PC-9 (cell line): Measurements from ENCODE around the gene GRIP2.

Source experiments
- EZH2 ChIP-seq: fragments of 200-600 bp; sonication (generic); IDR thresholded peaks from 2 replicates; pipeline ENCODE4 v1.8.0; 2017; ENCODE audit warnings: antibody characterized with exemption, low read depth
- TF ChIP-seq, protein P1 (sequence below): fragments of 200-600 bp; sonication (generic); conservative IDR thresholded peaks from 2 replicates; pipeline ENCODE4 v1.6.1; 2017; ENCODE audit warnings: mixed run types, antibody characterized with exemption, mild to moderate bottlenecking, moderate library complexity

GRCh38 chr3:14440531-14441239 is 99.5 kb downstream of the GRIP2 start:
- TF ChIP-seq, protein P1, sequence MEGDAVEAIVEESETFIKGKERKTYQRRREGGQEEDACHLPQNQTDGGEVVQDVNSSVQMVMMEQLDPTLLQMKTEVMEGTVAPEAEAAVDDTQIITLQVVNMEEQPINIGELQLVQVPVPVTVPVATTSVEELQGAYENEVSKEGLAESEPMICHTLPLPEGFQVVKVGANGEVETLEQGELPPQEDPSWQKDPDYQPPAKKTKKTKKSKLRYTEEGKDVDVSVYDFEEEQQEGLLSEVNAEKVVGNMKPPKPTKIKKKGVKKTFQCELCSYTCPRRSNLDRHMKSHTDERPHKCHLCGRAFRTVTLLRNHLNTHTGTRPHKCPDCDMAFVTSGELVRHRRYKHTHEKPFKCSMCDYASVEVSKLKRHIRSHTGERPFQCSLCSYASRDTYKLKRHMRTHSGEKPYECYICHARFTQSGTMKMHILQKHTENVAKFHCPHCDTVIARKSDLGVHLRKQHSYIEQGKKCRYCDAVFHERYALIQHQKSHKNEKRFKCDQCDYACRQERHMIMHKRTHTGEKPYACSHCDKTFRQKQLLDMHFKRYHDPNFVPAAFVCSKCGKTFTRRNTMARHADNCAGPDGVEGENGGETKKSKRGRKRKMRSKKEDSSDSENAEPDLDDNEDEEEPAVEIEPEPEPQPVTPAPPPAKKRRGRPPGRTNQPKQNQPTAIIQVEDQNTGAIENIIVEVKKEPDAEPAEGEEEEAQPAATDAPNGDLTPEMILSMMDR, result no peak
- TF ChIP-seq EZH2, result no peak
